Measurements from ENCODE around the gene LMO7.

The LMO7 gene

GRCh38 chr13:75843991-75844390 lies 207.9 kb downstream of the LMO7 start:
- DNase-seq (ENCODE audit: low read depth): no peak

- no peak for DNase-seq (ENCODE audit: low read depth)
Measured at GRCh38 chr13:75847588-75847987, 211.5 kb downstream of the LMO7 start.

- no peak for DNase-seq (ENCODE audit: low read depth)
Measured at GRCh38 chr13:75850916-75851315, 214.8 kb downstream of the LMO7 start.

GRCh38 chr13:75855216-75855615 lies 219.1 kb downstream of the LMO7 start:
- DNase-seq (ENCODE audit: low read depth): no peak

GRCh38 chr13:75855847-75856246 lies 219.7 kb downstream of the LMO7 start:
- no peak for DNase-seq (ENCODE audit: low read depth)

- no peak for DNase-seq (ENCODE audit: low read depth)
Measured at GRCh38 chr13:75857291-75857690, 221.2 kb downstream of the LMO7 start.

- no peak for DNase-seq (ENCODE audit: low read depth)
Measured at GRCh38 chr13:75860935-75861334, 224.8 kb downstream of the LMO7 start.

- no peak for DNase-seq (ENCODE audit: low read depth)
Measured at GRCh38 chr13:75861786-75862185, 225.7 kb downstream of the LMO7 start.

GRCh38 chr13:75864718-75865117 lies 228.6 kb downstream of the LMO7 start:
- no peak for DNase-seq (ENCODE audit: low read depth)

GRCh38 chr13:75867379-75868117 lies 231.4 kb downstream of the LMO7 start:
- no peak for DNase-seq (ENCODE audit: low read depth)

GRCh38 chr13:75869981-75870380 lies 233.9 kb downstream of the LMO7 start:
- DNase-seq (ENCODE audit: low read depth): no peak

GRCh38 chr13:75870397-75870903 lies 234.3 kb downstream of the LMO7 start:
- no peak for DNase-seq (ENCODE audit: low read depth)

- DNase-seq (ENCODE audit: low read depth): no peak
Measured at GRCh38 chr13:75871059-75871458, 234.9 kb downstream of the LMO7 start.

- no peak for DNase-seq (ENCODE audit: low read depth)
Measured at GRCh38 chr13:75872980-75873379, 236.8 kb downstream of the LMO7 start.

GRCh38 chr13:75873494-75873893 lies 237.4 kb downstream of the LMO7 start:
- no peak for DNase-seq (ENCODE audit: low read depth)

GRCh38 chr13:75875450-75875849 lies 239.3 kb downstream of the LMO7 start:
- no peak for DNase-seq (ENCODE audit: low read depth)

- DNase-seq (ENCODE audit: low read depth): no peak
Measured at GRCh38 chr13:75876142-75877050, 240.3 kb downstream of the LMO7 start.

- DNase-seq (ENCODE audit: low read depth): no peak
Measured at GRCh38 chr13:75877071-75877470, 240.9 kb downstream of the LMO7 start.

GRCh38 chr13:75879656-75880055 lies 243.5 kb downstream of the LMO7 start:
- no peak for DNase-seq (ENCODE audit: low read depth)

GRCh38 chr13:75881109-75881775 lies 245.1 kb downstream of the LMO7 start:
- no peak for DNase-seq (ENCODE audit: low read depth)

- no peak for DNase-seq (ENCODE audit: low read depth)
Measured at GRCh38 chr13:75882261-75882660, 246.1 kb downstream of the LMO7 start.

GRCh38 chr13:75889427-75889826 lies 253.3 kb downstream of the LMO7 start:
- DNase-seq (ENCODE audit: low read depth): no peak

Data from HS-27A (cell line).